ENCODE data around the gene PRKCD.

GRCh38 chr3:53239800-53240199 lies 78.8 kb downstream of the PRKCD start:
- TF ChIP-seq ZNF274 (IDR thresholded peaks at IDR 0.05; ENCODE audit: low read depth, low read length) = no peak
- no peak for TF ChIP-seq SUZ12 (IDR thresholded peaks at IDR 0.05; ENCODE audit: extremely low read depth, insufficient read depth, insufficient read length)

Measured in NT2/D1 (cell line).